ENCODE measurements around the gene PMVK. TPM values are rescaled to one million over a fixed set of nuclear protein-coding genes. Genes with fewer than 3 reads are reported as not detected.
A peak's percentile ranks its signal among the peaks of the same experiment; 100 is the strongest.

The PMVK gene
- total and polyA plus RNA-seq, 10 of the 15 experiments (the other 5 are each of a cell fraction or from before 2014, with no cell fraction given) = 6.0 to 121 (median 49.4) TPM

DNA sequence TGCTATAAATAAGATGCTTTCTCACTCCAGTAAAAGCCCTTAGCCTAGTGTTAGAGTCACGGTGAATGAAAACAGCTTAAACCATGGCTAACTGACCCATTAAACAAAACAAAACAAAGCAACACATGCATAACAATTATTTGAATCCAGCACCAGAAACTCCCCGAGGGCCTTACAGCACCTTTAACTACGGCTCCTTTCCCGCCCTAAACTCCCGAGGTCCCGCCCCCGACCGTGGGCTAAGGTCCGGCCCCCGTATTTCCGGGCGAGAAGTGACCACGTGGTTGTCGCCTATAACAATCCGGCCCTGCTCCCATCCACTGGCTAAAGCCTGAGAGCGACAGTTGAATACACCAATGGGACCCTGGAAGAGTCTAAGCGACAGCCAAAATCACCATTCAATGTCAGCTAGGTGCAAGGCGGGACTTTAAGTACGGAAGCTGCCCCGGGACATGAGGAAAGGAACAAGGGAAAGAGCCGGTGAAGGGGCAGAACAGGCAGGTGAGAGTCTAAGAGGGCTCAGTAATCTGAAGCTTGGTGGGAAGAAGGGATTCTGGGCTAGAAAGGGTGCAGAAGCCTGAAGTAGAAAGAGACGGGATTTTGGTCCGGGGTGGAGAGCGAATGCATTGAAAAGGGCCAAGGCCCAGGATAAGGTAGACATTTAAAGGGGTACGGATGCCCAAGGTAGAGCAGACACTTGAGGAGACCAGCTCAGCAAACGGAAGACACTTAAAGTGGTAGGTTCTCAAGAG lies 46.6 kb upstream of the PMVK start, which contains the start of gene FLAD1 (continued):
- TF ChIP-seq ZZZ3 (IDR thresholded peaks at IDR 0.05; ENCODE audit: control insufficient read depth, insufficient read length, low read depth) (no peak), SMAD5 (IDR thresholded peaks at IDR 0.05; ENCODE audit: low read depth) (peak; percentile 68), FOXK2 (IDR thresholded peaks at IDR 0.05) (peak; percentile 40; the same call in 1 of the 2 replicates), USF2 (IDR thresholded peaks at IDR 0.05; ENCODE audit: borderline replicate concordance, low read depth, low read length) (peak; percentile 68), TCF12 (IDR thresholded peaks at IDR 0.05; ENCODE audit: low read depth, low read length) (0 out of 2 replicates have a peak, but pooled peaks have one; percentile 2), ZNF622 (IDR thresholded peaks at IDR 0.05) (no peak), TCF7 (IDR thresholded peaks at IDR 0.05; ENCODE audit: borderline replicate concordance) (no peak), FOXM1 (IDR thresholded peaks at IDR 0.05; ENCODE audit: low read depth, low read length) (peak; percentile 67; the same call in 1 of the 2 replicates), PKNOX1 (IDR thresholded peaks at IDR 0.05) (peak; percentile 100), SUZ12 (IDR thresholded peaks at IDR 0.05; ENCODE audit: unreplicated experiment) (no peak), JUND (IDR thresholded peaks at IDR 0.05; ENCODE audit: low read depth, low read length) (no peak), EGR1 (IDR thresholded peaks at IDR 0.05; ENCODE audit: borderline replicate concordance in 1 of 2, low read depth in 2 of 2, low read length in 2 of 2) (peak in 1 of 2 experiments; percentile 82; a peak in 2 of 3 replicates), EED (IDR thresholded peaks at IDR 0.05; ENCODE audit: low read depth) (no peak), ATF7 (IDR thresholded peaks at IDR 0.05; ENCODE audit: low read depth) (peak; percentile 69; the same call in 1 of the 2 replicates), IKZF2 (IDR thresholded peaks at IDR 0.05) (peak; percentile 19 to 86; a peak in 3 of 4 replicates), RAD51 (IDR thresholded peaks at IDR 0.05) (peak; percentile 97), NFIC (IDR thresholded peaks at IDR 0.05; ENCODE audit: low read depth, low read length) (peak; percentile 72), CBFB (IDR thresholded peaks at IDR 0.05; ENCODE audit: low read depth) (0 out of 2 replicates have a peak, but pooled peaks have one; percentile 56), E2F4 (IDR thresholded peaks at IDR 0.05; ENCODE audit: low read depth, low read length) (peak; percentile 88), KDM1A (IDR thresholded peaks at IDR 0.05; ENCODE audit: borderline replicate concordance) (no peak)
- TF ChIP-seq, protein P1, sequence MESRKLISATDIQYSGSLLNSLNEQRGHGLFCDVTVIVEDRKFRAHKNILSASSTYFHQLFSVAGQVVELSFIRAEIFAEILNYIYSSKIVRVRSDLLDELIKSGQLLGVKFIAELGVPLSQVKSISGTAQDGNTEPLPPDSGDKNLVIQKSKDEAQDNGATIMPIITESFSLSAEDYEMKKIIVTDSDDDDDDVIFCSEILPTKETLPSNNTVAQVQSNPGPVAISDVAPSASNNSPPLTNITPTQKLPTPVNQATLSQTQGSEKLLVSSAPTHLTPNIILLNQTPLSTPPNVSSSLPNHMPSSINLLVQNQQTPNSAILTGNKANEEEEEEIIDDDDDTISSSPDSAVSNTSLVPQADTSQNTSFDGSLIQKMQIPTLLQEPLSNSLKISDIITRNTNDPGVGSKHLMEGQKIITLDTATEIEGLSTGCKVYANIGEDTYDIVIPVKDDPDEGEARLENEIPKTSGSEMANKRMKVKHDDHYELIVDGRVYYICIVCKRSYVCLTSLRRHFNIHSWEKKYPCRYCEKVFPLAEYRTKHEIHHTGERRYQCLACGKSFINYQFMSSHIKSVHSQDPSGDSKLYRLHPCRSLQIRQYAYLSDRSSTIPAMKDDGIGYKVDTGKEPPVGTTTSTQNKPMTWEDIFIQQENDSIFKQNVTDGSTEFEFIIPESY (IDR thresholded peaks at IDR 0.05) = peak; percentile 81; the same call in 1 of the 2 replicates
- TF ChIP-seq, protein P2, sequence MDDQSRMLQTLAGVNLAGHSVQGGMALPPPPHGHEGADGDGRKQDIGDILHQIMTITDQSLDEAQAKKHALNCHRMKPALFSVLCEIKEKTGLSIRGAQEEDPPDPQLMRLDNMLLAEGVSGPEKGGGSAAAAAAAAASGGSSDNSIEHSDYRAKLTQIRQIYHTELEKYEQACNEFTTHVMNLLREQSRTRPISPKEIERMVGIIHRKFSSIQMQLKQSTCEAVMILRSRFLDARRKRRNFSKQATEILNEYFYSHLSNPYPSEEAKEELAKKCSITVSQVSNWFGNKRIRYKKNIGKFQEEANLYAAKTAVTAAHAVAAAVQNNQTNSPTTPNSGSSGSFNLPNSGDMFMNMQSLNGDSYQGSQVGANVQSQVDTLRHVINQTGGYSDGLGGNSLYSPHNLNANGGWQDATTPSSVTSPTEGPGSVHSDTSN (IDR thresholded peaks at IDR 0.05; ENCODE audit: insufficient replicate concordance, low read depth, low read length) = peak; percentile 100
- TF ChIP-seq, protein P3, sequence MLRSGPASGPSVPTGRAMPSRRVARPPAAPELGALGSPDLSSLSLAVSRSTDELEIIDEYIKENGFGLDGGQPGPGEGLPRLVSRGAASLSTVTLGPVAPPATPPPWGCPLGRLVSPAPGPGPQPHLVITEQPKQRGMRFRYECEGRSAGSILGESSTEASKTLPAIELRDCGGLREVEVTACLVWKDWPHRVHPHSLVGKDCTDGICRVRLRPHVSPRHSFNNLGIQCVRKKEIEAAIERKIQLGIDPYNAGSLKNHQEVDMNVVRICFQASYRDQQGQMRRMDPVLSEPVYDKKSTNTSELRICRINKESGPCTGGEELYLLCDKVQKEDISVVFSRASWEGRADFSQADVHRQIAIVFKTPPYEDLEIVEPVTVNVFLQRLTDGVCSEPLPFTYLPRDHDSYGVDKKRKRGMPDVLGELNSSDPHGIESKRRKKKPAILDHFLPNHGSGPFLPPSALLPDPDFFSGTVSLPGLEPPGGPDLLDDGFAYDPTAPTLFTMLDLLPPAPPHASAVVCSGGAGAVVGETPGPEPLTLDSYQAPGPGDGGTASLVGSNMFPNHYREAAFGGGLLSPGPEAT (IDR thresholded peaks at IDR 0.05; ENCODE audit: low read depth) = peak; percentile 94
